HG03460 (cell line): ENCODE data around the gene DPP6.

Source experiments
- ATAC-seq: cut with Tn5 transposase; IDR thresholded peaks from one replicate; pipeline ENCODE4 v1.9.1; 2021; ENCODE audit not compliant: unreplicated experiment

The DPP6 gene

GRCh38 chr7:154581251-154581890, 529.2 kb downstream of the DPP6 start:
- ATAC-seq, result no peak

- no peak for ATAC-seq
These were observed 531.3 kb downstream of the DPP6 start for GRCh38 chr7:154583454-154583853.

DNA sequence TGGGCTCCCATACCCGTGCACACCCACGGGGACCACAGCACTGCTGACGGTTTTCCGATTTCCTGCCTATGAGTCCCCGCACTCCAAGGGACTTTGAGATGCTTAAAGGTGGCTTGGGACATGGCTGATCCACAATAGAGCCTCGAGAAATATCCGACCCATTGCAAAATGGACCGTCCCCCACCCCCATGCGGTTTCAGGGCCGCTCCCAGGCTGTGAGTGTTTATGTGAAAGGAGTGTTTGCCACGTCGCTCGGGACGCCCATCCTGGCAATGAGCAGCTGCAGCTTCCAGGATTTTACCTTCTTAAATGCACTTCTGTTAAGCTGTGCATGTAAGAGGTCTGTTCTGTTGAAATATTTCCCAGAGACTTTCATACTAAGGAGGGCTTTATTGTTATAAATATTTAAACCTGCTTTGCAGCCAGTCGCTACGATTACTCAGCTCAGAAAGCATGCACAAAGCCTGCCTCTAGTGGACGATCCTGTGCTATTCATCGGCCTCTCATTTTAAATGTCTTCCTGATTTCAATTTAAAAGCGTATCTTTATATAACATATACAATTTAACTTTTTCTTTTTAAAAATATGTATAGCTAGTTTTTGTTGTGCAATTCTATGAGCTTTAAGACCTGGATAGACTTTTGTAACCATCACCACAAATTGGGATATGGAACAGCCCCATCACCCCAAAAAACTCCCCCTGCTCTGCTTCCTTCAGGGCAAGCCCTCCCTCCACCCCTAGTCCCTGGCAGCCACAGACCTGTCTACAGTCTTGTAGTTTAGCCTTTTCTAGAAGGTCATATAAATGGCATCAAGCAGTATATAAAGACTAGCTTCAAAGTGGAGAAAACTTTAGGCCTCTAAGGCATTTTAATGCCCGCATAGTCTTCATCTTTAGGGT, 532.4 kb downstream of the DPP6 start:
- no peak for ATAC-seq

DNA sequence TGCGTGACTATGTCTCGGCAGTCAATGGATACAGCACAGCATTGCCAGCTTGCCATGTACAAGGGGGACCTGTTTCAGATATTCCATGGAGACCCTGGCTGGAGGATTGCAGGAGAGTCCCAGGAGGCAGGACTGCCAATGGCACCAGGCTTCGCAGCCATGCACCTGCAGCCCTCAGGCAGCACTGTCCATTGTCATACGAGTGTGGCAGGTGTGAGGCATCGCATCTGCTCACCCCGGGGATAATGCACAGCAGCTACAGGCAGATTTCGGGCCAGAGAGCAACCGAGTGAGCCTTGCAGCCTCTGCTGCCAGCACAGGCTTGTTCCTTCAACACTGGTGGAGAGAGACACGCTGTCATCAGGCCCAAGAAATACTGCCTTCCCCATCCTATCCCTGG, 535.6 kb downstream of the DPP6 start:
- no peak for ATAC-seq

- ATAC-seq, result no peak
These were observed 539.3 kb downstream of the DPP6 start for GRCh38 chr7:154591544-154591943.

GRCh38 chr7:154592388-154592787, 540.2 kb downstream of the DPP6 start:
- ATAC-seq, result no peak

DNA sequence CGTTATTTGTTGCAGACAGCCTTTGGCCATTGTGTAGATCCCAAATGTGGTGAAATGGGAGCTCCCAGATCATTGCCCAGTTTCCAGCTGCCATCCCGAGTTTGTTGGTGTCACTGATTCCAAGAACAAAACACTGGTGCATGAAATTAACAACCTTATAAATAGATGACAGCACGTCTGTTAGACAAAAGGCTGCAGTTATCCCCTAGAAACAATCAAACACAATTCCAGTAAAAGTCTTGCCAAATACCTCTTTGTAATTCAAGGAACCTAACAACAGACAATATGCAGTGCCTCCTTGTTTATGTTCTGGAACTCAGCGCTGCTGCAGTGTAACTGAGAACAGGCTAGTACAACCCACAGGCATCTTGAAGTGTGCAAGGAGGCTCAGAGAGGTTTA, 546.2 kb downstream of the DPP6 start:
- ATAC-seq, result no peak

GRCh38 chr7:154598864-154599263, 546.7 kb downstream of the DPP6 start:
- no peak for ATAC-seq

DNA sequence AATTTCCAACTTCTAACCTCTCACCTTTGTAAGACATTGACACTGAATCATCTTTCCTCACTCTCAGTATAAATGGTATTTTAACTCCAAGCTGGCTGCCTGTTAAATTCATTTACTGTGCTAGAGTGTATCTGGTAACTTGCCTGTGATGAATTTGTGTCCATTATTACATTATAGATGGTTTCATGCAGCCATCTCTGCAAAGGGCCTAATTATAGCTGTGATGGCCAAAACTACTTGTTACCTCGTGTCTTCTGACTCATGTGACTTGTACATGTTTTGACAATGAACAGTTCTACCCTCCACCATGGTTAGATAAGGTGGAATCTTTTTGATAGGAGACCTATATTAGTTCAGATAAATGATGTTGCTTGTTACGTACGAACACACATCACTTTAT, 558.7 kb downstream of the DPP6 start:
- ATAC-seq, result no peak

DNA sequence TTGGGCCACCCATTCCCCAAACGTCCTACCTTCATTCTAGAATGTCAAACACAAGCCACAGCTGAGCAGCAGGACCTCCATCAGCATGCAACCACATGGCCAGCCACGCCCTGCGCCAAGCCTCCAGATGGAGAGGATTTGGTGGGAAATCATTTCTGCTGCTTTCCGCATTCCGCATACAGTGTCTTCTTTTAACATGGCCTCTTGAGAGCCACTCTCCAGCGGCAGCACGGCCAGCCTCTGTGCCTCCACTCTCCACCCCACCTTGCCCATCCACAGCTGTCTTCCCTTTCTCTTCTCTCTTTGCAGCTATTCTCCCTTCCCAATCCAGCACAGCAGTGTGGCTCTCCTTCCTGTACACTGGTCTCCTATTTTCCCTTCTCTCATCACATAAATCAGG, 561.6 kb downstream of the DPP6 start:
- no peak for ATAC-seq

GRCh38 chr7:154620141-154620755, 568.0 kb downstream of the DPP6 start:
- no peak for ATAC-seq

DNA sequence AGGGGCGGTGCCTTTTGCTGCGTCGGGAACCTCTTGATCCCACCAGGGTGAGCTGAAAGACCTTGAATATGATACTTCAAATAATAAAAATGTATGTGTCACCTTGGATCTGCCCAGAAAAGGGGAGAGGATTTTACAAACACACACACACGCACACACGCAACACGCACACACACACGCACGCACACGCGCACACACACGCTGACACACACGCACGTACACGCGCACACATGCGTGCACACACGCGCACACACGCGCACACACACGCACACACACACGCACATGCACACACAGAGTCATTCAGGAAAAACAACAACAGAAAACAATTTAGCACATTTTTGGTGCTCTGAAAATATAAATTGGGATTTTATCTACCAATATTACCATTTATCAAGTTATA, 571.2 kb downstream of the DPP6 start:
- ATAC-seq, result no peak

DNA sequence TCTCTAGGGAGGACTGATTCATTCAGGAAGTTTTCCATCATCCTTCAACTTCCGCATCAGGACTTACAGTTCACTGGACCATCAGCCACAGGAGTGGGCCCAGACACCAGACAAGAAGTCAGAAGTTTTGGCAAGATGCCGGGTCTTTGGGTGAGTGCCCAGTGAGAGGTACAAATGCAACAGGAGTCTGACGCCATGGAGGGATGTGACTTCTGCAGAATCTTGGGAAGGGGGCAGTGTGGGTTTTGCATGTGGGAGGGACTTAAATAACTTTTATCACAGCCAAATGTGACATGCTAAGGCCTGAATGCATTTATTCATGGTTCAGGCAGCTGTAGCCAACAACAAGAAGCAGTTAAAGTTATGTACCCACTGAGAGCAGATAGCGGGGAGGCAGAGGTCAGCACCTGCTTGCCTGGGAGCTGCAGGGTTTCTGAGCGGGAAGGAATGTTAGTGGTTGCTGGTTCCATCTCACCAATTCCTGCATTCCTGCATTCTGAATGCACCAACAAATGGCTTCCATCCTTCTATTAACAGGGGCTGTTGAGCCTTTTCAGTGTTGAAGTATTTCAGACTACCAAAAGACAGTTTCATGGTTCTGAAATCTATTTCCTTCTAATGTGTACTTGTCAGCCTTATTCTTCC, 575.6 kb downstream of the DPP6 start:
- ATAC-seq, result no peak

DNA sequence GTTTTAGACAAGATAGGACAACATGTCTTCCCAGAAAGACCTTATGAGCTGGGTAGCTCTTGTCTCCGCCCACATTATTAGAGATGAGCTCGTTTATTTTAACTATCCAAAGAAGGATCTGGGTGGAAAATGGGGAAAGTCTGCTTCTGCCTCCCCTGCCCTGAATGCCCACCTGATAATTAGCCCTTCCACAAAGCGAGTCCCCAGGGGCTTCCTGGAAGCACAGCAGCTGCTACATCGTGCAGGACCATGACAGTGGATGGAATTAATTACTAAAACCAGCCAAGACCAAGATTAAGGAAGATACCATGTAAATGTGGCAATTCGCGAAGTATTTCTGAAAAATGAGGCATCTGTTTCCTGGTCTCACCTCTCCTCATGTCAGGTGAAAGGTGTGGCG, 576.4 kb downstream of the DPP6 start:
- no peak for ATAC-seq

DNA sequence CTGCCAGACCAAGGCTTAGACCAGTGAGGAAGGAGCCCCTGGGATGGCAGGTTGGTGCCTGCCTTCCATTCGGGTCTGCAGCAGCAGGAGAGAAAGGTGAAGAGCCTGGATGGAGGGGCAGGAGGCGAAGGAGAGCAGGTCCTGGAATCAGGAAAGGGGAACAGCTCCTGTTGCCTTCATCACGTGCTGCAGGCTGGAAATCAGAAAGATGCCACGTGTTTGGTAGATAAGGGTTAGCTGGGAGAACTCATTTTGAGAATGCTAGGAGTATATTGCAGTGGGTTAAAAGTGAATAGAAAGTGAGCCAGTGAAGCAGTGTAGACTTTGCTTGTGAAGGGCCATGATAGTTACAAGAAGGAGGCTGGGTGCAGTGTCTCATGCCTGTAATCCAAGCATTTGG, 579.0 kb downstream of the DPP6 start:
- ATAC-seq, result no peak

DNA sequence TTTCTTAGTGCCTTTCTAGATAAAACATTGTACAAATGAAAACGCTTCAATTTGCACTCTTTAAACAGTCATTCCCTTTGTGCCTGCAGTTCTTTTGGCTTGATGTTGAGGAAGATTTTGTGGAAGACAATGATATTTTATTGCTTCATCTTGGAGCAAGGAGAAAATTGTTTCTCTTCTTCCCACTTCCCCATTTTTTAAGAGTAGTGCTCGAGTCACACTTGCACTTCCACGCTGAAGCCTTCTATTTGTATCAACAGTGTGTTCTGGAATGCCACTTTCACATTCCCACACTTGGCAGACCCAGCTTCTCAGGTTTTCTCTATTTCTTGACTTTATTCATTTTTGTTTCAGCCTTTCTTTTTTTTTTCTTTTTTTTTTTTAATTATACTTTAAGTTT, 581.4 kb downstream of the DPP6 start:
- no peak for ATAC-seq

DNA sequence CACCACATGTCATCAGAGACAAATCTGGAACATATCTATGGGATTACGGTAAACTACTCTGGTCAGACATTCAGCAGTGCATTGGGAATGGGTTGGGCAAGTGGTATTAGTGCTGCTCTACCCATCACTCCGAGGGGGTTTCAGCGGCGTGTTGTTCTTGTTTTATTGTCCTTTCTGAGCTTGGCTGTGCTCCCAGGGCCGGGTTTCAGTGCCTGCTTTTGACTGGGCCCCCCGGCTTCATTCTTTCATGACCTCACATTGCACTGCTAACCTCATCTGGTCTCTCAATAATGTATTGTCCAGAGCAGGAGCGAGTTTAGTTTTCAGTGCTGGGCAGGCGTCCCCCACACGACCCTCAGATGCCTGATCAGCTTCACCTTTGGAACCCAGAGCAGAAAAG, 586.1 kb downstream of the DPP6 start:
- ATAC-seq, result no peak

- no peak for ATAC-seq
These were observed 588.2 kb downstream of the DPP6 start for GRCh38 chr7:154640266-154640865.

- ATAC-seq, result no peak
These were observed 588.7 kb downstream of the DPP6 start for GRCh38 chr7:154640917-154641316.

GRCh38 chr7:154644366-154644765, 592.2 kb downstream of the DPP6 start:
- no peak for ATAC-seq
